CD4-positive, alpha-beta T cell treated with Interleukin-17A for 1 hour (primary cell): ENCODE measurements around the gene OR2A42.
"Not testable (repeated sequence)": the region's sequence is repeated elsewhere in the genome, so short reads cannot be mapped to it uniquely, and the experiment has no call there.

Experiments used
- DNase-seq: peaks from one replicate; pipeline ENCODE4 v3.0.0-alpha.2; 2020

The OR2A42 gene

GRCh38 chr7:144219149-144219548 lies 20.3 kb downstream of the OR2A42 start:
- DNase-seq = not testable (repeated sequence)

- not testable (repeated sequence) for DNase-seq
These were observed 20.8 kb downstream of the OR2A42 start for GRCh38 chr7:144218581-144218980.

GRCh38 chr7:144217200-144217599 lies 22.2 kb downstream of the OR2A42 start:
- DNase-seq = not testable (repeated sequence)

- not testable (repeated sequence) for DNase-seq
These were observed 34.1 kb downstream of the OR2A42 start for GRCh38 chr7:144205306-144205705.

GRCh38 chr7:144203086-144203485 lies 36.3 kb downstream of the OR2A42 start:
- not testable (repeated sequence) for DNase-seq

- not testable (repeated sequence) for DNase-seq
These were observed 37.4 kb downstream of the OR2A42 start for GRCh38 chr7:144201978-144202377.

GRCh38 chr7:144198934-144199333 lies 40.5 kb downstream of the OR2A42 start:
- DNase-seq = not testable (repeated sequence)

- DNase-seq = peak; percentile 25
These were observed 44.1 kb downstream of the OR2A42 start, which contains the start of gene ARHGEF35 for GRCh38 chr7:144195212-144195872. Gene ARHGEF35 (minus strand): TSS chr7:144195833. CDS start chr7:144188383, 7,450 bp downstream.

GRCh38 chr7:144194453-144194852 lies 45.0 kb downstream of the OR2A42 start:
- not testable (repeated sequence) for DNase-seq

GRCh38 chr7:144193782-144194181 lies 45.6 kb downstream of the OR2A42 start:
- DNase-seq = not testable (repeated sequence)

GRCh38 chr7:144188578-144189171 lies 50.7 kb downstream of the OR2A42 start:
- DNase-seq = not testable (repeated sequence)

- not testable (repeated sequence) for DNase-seq
These were observed 51.6 kb downstream of the OR2A42 start for GRCh38 chr7:144187848-144188247.

GRCh38 chr7:144183166-144183565 lies 56.2 kb downstream of the OR2A42 start, which contains the start of gene CTAGE4:
Gene CTAGE4 (plus strand): TSS chr7:144183466. CDS start chr7:144183504, 38 bp downstream.
- not testable (repeated sequence) for DNase-seq

GRCh38 chr7:144179165-144179479 lies 60.3 kb downstream of the OR2A42 start:
- DNase-seq = not testable (repeated sequence)

GRCh38 chr7:144178380-144179164 lies 60.8 kb downstream of the OR2A42 start:
- peak; percentile 64 for DNase-seq
